HepG2 (cell line): ENCODE data around the gene MED22. TPM values are rescaled to one million over a fixed set of nuclear protein-coding genes. Genes with fewer than 3 reads are reported as not detected.

Experiments used
- ARNTL ChIP-seq: sonication (generic); formaldehyde crosslinking; IDR thresholded peaks from 2 replicates; pipeline ENCODE4 v1.4.0; 2020; ENCODE audit warnings: mild to moderate bottlenecking, missing genetic modification reagents
- CBX5 ChIP-seq: sonication (generic); formaldehyde crosslinking; IDR thresholded peaks from 2 replicates; pipeline ENCODE4 v1.4.0; 2020; ENCODE audit warnings: missing genetic modification reagents, borderline replicate concordance
- GABPA ChIP-seq, 2 experiments: IDR thresholded peaks; 2 replicates each; pipeline ENCODE4 v1.6.1; 2011 to 2016; ENCODE audit warnings: low read depth in 2 of 2, low read length in 1 of 2, missing biosample characterization in 1 of 2, missing genetic modification characterization in 1 of 2
- GPN1 ChIP-seq: sonication (generic); formaldehyde crosslinking; IDR thresholded peaks from 2 replicates; pipeline ENCODE4 v1.5.1; 2020; ENCODE audit warnings: missing genetic modification reagents, borderline replicate concordance
- GTF2F1 ChIP-seq: fragments of 150-350 bp; IDR thresholded peaks from 2 replicates; pipeline ENCODE4 v1.6.1; 2014; ENCODE audit warnings: low read length
- HMG20A ChIP-seq: IDR thresholded peaks from 2 replicates; pipeline ENCODE4 v1.6.1; 2016; ENCODE audit warnings: borderline replicate concordance
- HNF4G ChIP-seq, 2 experiments: sonication (generic) in 1 of 2; formaldehyde crosslinking in 1 of 2; IDR thresholded peaks; 2 replicates each; pipeline versions ENCODE4 v1.4.0 to v1.6.1; 2011 to 2020; ENCODE audit warnings: borderline replicate concordance in 2 of 2, low read depth in 2 of 2, mild to moderate bottlenecking in 2 of 2, low read length in 1 of 2, missing genetic modification reagents in 1 of 2, moderate library complexity in 1 of 2
- IKZF4 ChIP-seq: sonication (generic); formaldehyde crosslinking; IDR thresholded peaks from 2 replicates; pipeline ENCODE4 v1.5.1; 2020; ENCODE audit warnings: borderline replicate concordance, mild to moderate bottlenecking, low read depth, missing genetic modification reagents; ENCODE audit errors: not compliant biosample characterization
- NR2C2 ChIP-seq: sonication (generic); formaldehyde crosslinking; IDR thresholded peaks from 2 replicates; pipeline ENCODE4 v1.4.0; 2020; ENCODE audit warnings: missing genetic modification reagents, mild to moderate bottlenecking, moderate library complexity, borderline replicate concordance
- PCBP1 ChIP-seq: fragments of 200-400 bp; formaldehyde crosslinking; IDR thresholded peaks from 2 replicates; pipeline ENCODE4 v1.6.1; 2017; ENCODE audit warnings: mild to moderate bottlenecking, low read depth, low read length, borderline replicate concordance
- ZNF180 ChIP-seq: sonication (generic); formaldehyde crosslinking; IDR thresholded peaks from 2 replicates; pipeline ENCODE4 v1.4.0; 2020; ENCODE audit warnings: low read depth, missing genetic modification reagents, borderline replicate concordance
- ZNF281 ChIP-seq: sonication (generic); formaldehyde crosslinking; IDR thresholded peaks from 2 replicates; pipeline ENCODE4 v1.4.0; 2020; ENCODE audit warnings: missing genetic modification reagents, borderline replicate concordance
- ZNF607 ChIP-seq: sonication (generic); formaldehyde crosslinking; IDR thresholded peaks from 2 replicates; pipeline ENCODE4 v1.5.1; 2020; ENCODE audit warnings: missing genetic modification reagents, mild to moderate bottlenecking, borderline replicate concordance
- ZNF768 ChIP-seq: sonication (generic); formaldehyde crosslinking; IDR thresholded peaks from 2 replicates; pipeline ENCODE4 v1.4.0; 2020; ENCODE audit warnings: missing genetic modification reagents
- ZNF770 ChIP-seq: sonication (generic); formaldehyde crosslinking; IDR thresholded peaks from 2 replicates; pipeline ENCODE4 v1.5.0; 2020; ENCODE audit warnings: mild to moderate bottlenecking, missing genetic modification reagents
- ZNF792 ChIP-seq: IDR thresholded peaks from 2 replicates; pipeline ENCODE4 v1.6.1; 2016
- polyA plus RNA-seq, 8 experiments: library from polyadenylated mRNA; depleted of rRNA in 3 of 8; stranded (reverse) in 7 of 8; unstranded in 1 of 8; fragments of >200 nt; fragmentation: Illumina TruSeq in 4 of 8; extraction: Trizol in 4 of 8; gene quantifications; 2 replicates each; pipeline versions ENCODE4 v1.2.1 to v1.2.3, GENCODE V29; 2011 to 2016; ENCODE audit warnings: low read depth in 4 of 8, missing spikeins in 1 of 8, mixed read lengths in 1 of 8; ENCODE audit not compliant: insufficient read depth in 1 of 8
- total RNA-seq, 5 experiments: library from RNA; depleted of rRNA; stranded (reverse); fragments of >200 nt; fragmentation: Illumina TruSeq; extraction: Trizol; gene quantifications; 2 replicates each; pipeline ENCODE4 v1.2.3, GENCODE V29; 2016; ENCODE audit warnings: low read depth in 1 of 5
- TF ChIP-seq, protein P1 (sequence below): sonication (generic); formaldehyde crosslinking; IDR thresholded peaks from 2 replicates; pipeline ENCODE4 v1.4.0; 2020; ENCODE audit warnings: missing genetic modification reagents, mild to moderate bottlenecking, borderline replicate concordance
- TF ChIP-seq, protein P2 (sequence below): sonication (generic); formaldehyde crosslinking; IDR thresholded peaks from 2 replicates; pipeline ENCODE4 v1.5.0; 2020; ENCODE audit warnings: missing genetic modification reagents
- TF ChIP-seq, protein P3 (sequence below): sonication (generic); formaldehyde crosslinking; IDR thresholded peaks from 2 replicates; pipeline ENCODE4 v1.4.0; 2020; ENCODE audit warnings: missing genetic modification reagents; ENCODE audit errors: not compliant biosample characterization

Gene MED22
- total and polyA plus RNA-seq, 2 of the 13 experiments (the other 11 are each of a cell fraction or from before 2014, with no cell fraction given), result 15.8 to 22.1 TPM

DNA sequence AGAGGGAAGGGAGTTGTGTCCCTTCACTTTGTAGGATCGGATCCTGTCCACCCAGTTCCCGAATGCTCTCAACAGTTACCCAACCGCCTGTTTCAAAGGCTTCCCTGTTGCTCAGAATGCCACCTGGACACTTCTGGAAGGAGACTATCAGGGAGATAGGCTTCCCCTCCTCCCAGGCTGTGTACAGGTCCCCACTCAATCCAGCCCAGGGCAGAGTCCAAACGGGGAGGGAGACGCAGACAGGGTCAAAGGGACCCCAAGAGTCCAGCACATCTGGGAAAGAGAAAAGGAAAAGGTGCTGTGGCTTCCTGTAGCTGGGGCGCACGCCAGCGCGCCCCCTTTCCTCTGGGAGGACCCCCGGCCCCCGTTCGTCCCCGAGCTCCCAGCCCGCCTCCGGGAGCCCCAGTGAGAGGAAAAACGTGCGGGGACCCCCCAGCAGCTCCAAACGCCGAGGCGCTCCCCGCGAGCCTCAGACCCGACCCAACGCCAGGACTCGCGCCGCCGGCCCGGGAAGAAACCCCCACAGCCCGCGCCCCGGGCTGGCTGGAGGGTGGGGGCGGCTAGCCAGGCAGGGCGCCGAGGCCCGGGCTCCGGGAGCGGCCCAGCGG is 27.3 kb upstream of the MED22 start (continued):
- TF ChIP-seq, protein P1, sequence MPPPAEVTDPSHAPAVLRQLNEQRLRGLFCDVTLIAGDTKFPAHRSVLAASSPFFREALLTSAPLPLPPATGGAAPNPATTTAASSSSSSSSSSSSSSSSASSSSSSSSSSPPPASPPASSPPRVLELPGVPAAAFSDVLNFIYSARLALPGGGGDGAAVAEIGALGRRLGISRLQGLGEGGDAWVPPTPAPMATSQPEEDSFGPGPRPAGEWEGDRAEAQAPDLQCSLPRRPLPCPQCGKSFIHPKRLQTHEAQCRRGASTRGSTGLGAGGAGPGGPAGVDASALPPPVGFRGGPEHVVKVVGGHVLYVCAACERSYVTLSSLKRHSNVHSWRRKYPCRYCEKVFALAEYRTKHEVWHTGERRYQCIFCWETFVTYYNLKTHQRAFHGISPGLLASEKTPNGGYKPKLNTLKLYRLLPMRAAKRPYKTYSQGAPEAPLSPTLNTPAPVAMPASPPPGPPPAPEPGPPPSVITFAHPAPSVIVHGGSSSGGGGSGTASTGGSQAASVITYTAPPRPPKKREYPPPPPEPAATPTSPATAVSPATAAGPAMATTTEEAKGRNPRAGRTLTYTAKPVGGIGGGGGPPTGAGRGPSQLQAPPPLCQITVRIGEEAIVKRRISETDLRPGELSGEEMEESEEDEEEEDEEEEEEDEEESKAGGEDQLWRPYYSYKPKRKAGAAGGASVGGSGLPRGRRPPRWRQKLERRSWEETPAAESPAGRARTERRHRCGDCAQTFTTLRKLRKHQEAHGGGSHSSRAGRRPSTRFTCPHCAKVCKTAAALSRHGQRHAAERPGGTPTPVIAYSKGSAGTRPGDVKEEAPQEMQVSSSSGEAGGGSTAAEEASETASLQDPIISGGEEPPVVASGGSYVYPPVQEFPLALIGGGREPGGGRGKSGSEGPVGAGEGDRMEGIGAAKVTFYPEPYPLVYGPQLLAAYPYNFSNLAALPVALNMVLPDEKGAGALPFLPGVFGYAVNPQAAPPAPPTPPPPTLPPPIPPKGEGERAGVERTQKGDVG (CRISPR knock-in tag), result no peak
- TF ChIP-seq PCBP1 (no peak), GTF2F1 (no peak), ZNF770 (CRISPR knock-in tag) (no peak), HNF4G (IDR thresholded peaks at IDR 0.05; ENCODE audit: borderline replicate concordance, low read depth, low read length) (peak; percentile 86), HNF4G (CRISPR knock-in tag; IDR thresholded peaks at IDR 0.05; ENCODE audit: borderline replicate concordance, low read depth) (no peak), ARNTL (CRISPR knock-in tag) (no peak), GPN1 (CRISPR knock-in tag) (no peak), CBX5 (CRISPR knock-in tag) (no peak), GABPA (IDR thresholded peaks at IDR 0.05; ENCODE audit: low read depth, low read length) (no peak), GABPA (CRISPR knock-in tag; IDR thresholded peaks at IDR 0.05; ENCODE audit: low read depth) (no peak), NR2C2 (CRISPR knock-in tag) (peak; percentile 54; the same call in 1 of the 2 replicates), ZNF180 (CRISPR knock-in tag) (no peak), IKZF4 (no peak), ZNF607 (no peak), HMG20A (no peak), ZNF768 (CRISPR knock-in tag) (no peak), ZNF281 (CRISPR knock-in tag) (peak; percentile 53; the same call in 1 of the 2 replicates), ZNF792 (CRISPR knock-in tag) (no peak)
- TF ChIP-seq, protein P2, sequence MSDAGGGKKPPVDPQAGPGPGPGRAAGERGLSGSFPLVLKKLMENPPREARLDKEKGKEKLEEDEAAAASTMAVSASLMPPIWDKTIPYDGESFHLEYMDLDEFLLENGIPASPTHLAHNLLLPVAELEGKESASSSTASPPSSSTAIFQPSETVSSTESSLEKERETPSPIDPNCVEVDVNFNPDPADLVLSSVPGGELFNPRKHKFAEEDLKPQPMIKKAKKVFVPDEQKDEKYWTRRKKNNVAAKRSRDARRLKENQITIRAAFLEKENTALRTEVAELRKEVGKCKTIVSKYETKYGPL, result no peak
- TF ChIP-seq, protein P3, sequence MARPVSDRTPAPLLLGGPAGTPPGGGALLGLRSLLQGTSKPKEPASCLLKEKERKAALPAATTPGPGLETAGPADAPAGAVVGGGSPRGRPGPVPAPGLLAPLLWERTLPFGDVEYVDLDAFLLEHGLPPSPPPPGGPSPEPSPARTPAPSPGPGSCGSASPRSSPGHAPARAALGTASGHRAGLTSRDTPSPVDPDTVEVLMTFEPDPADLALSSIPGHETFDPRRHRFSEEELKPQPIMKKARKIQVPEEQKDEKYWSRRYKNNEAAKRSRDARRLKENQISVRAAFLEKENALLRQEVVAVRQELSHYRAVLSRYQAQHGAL (CRISPR knock-in tag), result no peak
